Mesenchymal stem cell (in vitro differentiated cells and primary cell): ENCODE results near the gene CADPS.

Experiments used
- DNase-seq: peaks from one replicate; pipeline ENCODE4 v3.0.0-alpha.2; 2013
- H2AFZ ChIP-seq: one replicate; pipeline ENCODE4 v1.6.1; 2013; ENCODE audit warnings: low read depth, mild to moderate bottlenecking, control low read depth, inconsistent platforms, low read length, moderate library complexity
- H2AK5ac ChIP-seq: 2 replicates; pipeline ENCODE4 v1.6.1; 2013; ENCODE audit warnings: low read length, moderate library complexity, mild to moderate bottlenecking, inconsistent platforms; ENCODE audit not compliant: severe bottlenecking
- H2BK120ac ChIP-seq: one replicate; pipeline ENCODE4 v1.6.1; 2013; ENCODE audit warnings: low read depth, mild to moderate bottlenecking, inconsistent platforms, low read length, moderate library complexity
- H2BK12ac ChIP-seq, 2 experiments: one replicate each; pipeline ENCODE4 v1.6.1; 2013; ENCODE audit warnings: inconsistent platforms in 2 of 2, low read length in 2 of 2, mild to moderate bottlenecking in 2 of 2, moderate library complexity in 2 of 2, control low read depth in 1 of 2
- H2BK15ac ChIP-seq: one replicate; pipeline ENCODE4 v1.6.1; 2013; ENCODE audit warnings: mild to moderate bottlenecking, low read depth, inconsistent platforms; ENCODE audit not compliant: poor library complexity, severe bottlenecking
- H2BK5ac ChIP-seq: 2 replicates; pipeline ENCODE4 v1.6.1; 2013; ENCODE audit warnings: low read depth, mild to moderate bottlenecking, low read length, control low read depth, inconsistent platforms; ENCODE audit not compliant: poor library complexity, severe bottlenecking
- H3K14ac ChIP-seq, 2 experiments: one replicate each; pipeline ENCODE4 v1.6.1; 2013; ENCODE audit warnings: inconsistent platforms in 2 of 2, low read length in 2 of 2, control low read depth in 1 of 2, mild to moderate bottlenecking in 1 of 2, moderate library complexity in 1 of 2
- H3K18ac ChIP-seq, 2 experiments: one replicate each; pipeline ENCODE4 v1.6.1; 2013; ENCODE audit warnings: inconsistent platforms in 2 of 2, low read length in 2 of 2, control low read depth in 1 of 2, low read depth in 1 of 2, mild to moderate bottlenecking in 1 of 2
- H3K23ac ChIP-seq, 2 experiments: one replicate each; pipeline ENCODE4 v1.6.1; 2013; ENCODE audit warnings: inconsistent platforms in 2 of 2, low read length in 2 of 2, mild to moderate bottlenecking in 2 of 2, moderate library complexity in 2 of 2, control low read depth in 1 of 2
- H3K27ac ChIP-seq: 2 replicates; pipeline ENCODE4 v1.5.1; 2013; ENCODE audit warnings: mild to moderate bottlenecking, moderate library complexity, low read length, control low read depth, inconsistent platforms; ENCODE audit not compliant: poor library complexity, severe bottlenecking
- H3K27me3 ChIP-seq, 2 experiments: 2 replicates each; pipeline versions ENCODE4 v1.6.1 to v1.7.0; 2013; ENCODE audit warnings: low read length in 2 of 2, mild to moderate bottlenecking in 2 of 2, moderate library complexity in 2 of 2, control low read depth in 1 of 2, inconsistent platforms in 1 of 2; ENCODE audit not compliant: control insufficient read depth in 1 of 2, insufficient read depth in 1 of 2
- H3K36me3 ChIP-seq, 2 experiments: 2 replicates each; pipeline versions ENCODE4 v1.6.1 to v1.7.0; 2013; ENCODE audit warnings: low read length in 2 of 2, control low read depth in 1 of 2, inconsistent platforms in 1 of 2, low read depth in 1 of 2, mild to moderate bottlenecking in 1 of 2; ENCODE audit not compliant: insufficient read depth in 2 of 2, control insufficient read depth in 1 of 2
- H3K4ac ChIP-seq, 2 experiments: one replicate each; pipeline ENCODE4 v1.6.1; 2013; ENCODE audit warnings: inconsistent platforms in 2 of 2, low read length in 2 of 2, mild to moderate bottlenecking in 2 of 2, moderate library complexity in 2 of 2, control low read depth in 1 of 2, low read depth in 1 of 2
- H3K4me1 ChIP-seq: 2 replicates; pipeline ENCODE4 v1.6.1; 2013; ENCODE audit warnings: low read depth, low read length, control low read depth; ENCODE audit not compliant: control insufficient read depth, insufficient read depth
- H3K4me2 ChIP-seq: 2 replicates; pipeline ENCODE4 v1.6.1; 2013; ENCODE audit warnings: low read length, mild to moderate bottlenecking, inconsistent platforms; ENCODE audit not compliant: poor library complexity, severe bottlenecking
- H3K4me3 ChIP-seq, 2 experiments: 2 replicates each; pipeline versions ENCODE4 v1.5.1 to v1.7.0; 2013; ENCODE audit warnings: low read length in 2 of 2, mild to moderate bottlenecking in 2 of 2, control low read depth in 1 of 2, low read depth in 1 of 2; ENCODE audit not compliant: insufficient read depth in 1 of 2
- H3K79me1 ChIP-seq: replicated peaks from 2 replicates; pipeline ENCODE4 v1.6.1; 2013; ENCODE audit warnings: mild to moderate bottlenecking, control low read depth, low read length, inconsistent platforms; ENCODE audit not compliant: poor library complexity, severe bottlenecking
- H3K9ac ChIP-seq: 2 replicates; pipeline ENCODE4 v1.7.0; 2013; ENCODE audit warnings: mild to moderate bottlenecking, low read length, moderate library complexity
- H3K9me3 ChIP-seq: 2 replicates; pipeline ENCODE4 v1.7.0; 2013; ENCODE audit warnings: mild to moderate bottlenecking, low read length; ENCODE audit not compliant: control insufficient read depth
- H4K8ac ChIP-seq: one replicate; pipeline ENCODE4 v1.6.1; 2013; ENCODE audit warnings: inconsistent platforms, mild to moderate bottlenecking, low read length, moderate library complexity
- H4K91ac ChIP-seq: one replicate; pipeline ENCODE4 v1.6.1; 2013; ENCODE audit warnings: mild to moderate bottlenecking, low read length, inconsistent platforms
- WGBS: methylation state at CpG from one replicate; pipeline ENCODE4 v1.1.7; 2013; ENCODE audit warnings: mixed read lengths; 5-methylcytosine and 5-hydroxymethylcytosine counted together

CADPS gene

GRCh38 chr3:62562596-62562995 lies 312.6 kb downstream of the CADPS start:
- peak overlapping the region; percentile 49 for H3K9ac ChIP-seq
- H4K8ac ChIP-seq, result no peak overlapping the region
- H2AFZ ChIP-seq, result no peak overlapping the region
- no peak overlapping the region for H3K14ac ChIP-seq
- H2BK120ac ChIP-seq, result no peak overlapping the region
- H2BK5ac ChIP-seq, result no peak overlapping the region
- H3K27ac ChIP-seq, result no peak overlapping the region
- no peak overlapping the region for H3K18ac ChIP-seq
- no peaks in the 10 kb centered on the region for H3K36me3 ChIP-seq
- peaks cover 0 to 6% of the 10 kb centered on the region in 2 experiments for H3K27me3 ChIP-seq
- no peak overlapping the region for H3K23ac ChIP-seq
- no peak overlapping the region for H3K4ac ChIP-seq
- H2AK5ac ChIP-seq, result peak overlapping the region; percentile 44
- peaks cover 5% of the 10 kb centered on the region for H3K4me1 ChIP-seq
- peak overlapping the region in 1 of 2 experiments; percentile 40 for H3K4me3 ChIP-seq
- H3K79me1 ChIP-seq, result no peaks in the 10 kb centered on the region
- H4K91ac ChIP-seq, result no peak overlapping the region
- no peak overlapping the region for H2BK12ac ChIP-seq
- H3K9me3 ChIP-seq, result no peaks in the 10 kb centered on the region
- no peak for DNase-seq
- H3K4me2 ChIP-seq, result no peak overlapping the region
- H2BK15ac ChIP-seq, result no peak overlapping the region

- Histone ChIP-seq H2BK5ac (no peak overlapping the region), H3K9me3 (no peaks in the 10 kb centered on the region), H2BK120ac (no peak overlapping the region), H3K4me3 (peak overlapping the region in 1 of 2 experiments; percentile 28), H3K18ac (no peak overlapping the region), H3K27ac (no peak overlapping the region), H3K4me1 (peaks cover 3% of the 10 kb centered on the region), H2AFZ (no peak overlapping the region), H4K8ac (no peak overlapping the region), H2BK15ac (no peak overlapping the region), H4K91ac (no peak overlapping the region), H3K9ac (peak overlapping the region; percentile 49), H3K4me2 (no peak overlapping the region), H2BK12ac (no peak overlapping the region), H3K79me1 (no peaks in the 10 kb centered on the region), H3K14ac (no peak overlapping the region), H2AK5ac (no peak overlapping the region), H3K23ac (no peak overlapping the region), H3K36me3 (no peaks in the 10 kb centered on the region), H3K4ac (no peak overlapping the region), H3K27me3 (peaks cover 2 to 6% of the 10 kb centered on the region in 2 experiments)
- 24% methylated on average over 2 of the region's 2 CpGs for WGBS
- DNase-seq, result peak; percentile 16
Observed at GRCh38 chr3:62562017-62562416, 313.2 kb downstream of the CADPS start.

- no peak overlapping the region for H3K14ac ChIP-seq
- no peak overlapping the region for H3K27ac ChIP-seq
- H3K9ac ChIP-seq, result no peak overlapping the region
- H3K23ac ChIP-seq, result no peak overlapping the region
- H2AK5ac ChIP-seq, result no peak overlapping the region
- peak; percentile 22 for DNase-seq
- no peak overlapping the region for H2BK15ac ChIP-seq
- no peaks in the 10 kb centered on the region for H3K9me3 ChIP-seq
- H3K4me1 ChIP-seq, result peaks cover 3% of the 10 kb centered on the region
- peaks cover 5 to 6% of the 10 kb centered on the region in 2 experiments for H3K27me3 ChIP-seq
- no peaks in the 10 kb centered on the region for H3K79me1 ChIP-seq
- H3K4me3 ChIP-seq, result no peak overlapping the region
- H2AFZ ChIP-seq, result no peak overlapping the region
- H3K4ac ChIP-seq, result no peak overlapping the region
- H2BK12ac ChIP-seq, result no peak overlapping the region
- 0% methylated on average over 1 of the region's 2 CpGs for WGBS
- no peak overlapping the region for H2BK5ac ChIP-seq
- H4K91ac ChIP-seq, result no peak overlapping the region
- H3K36me3 ChIP-seq, result no peaks in the 10 kb centered on the region
- H2BK120ac ChIP-seq, result no peak overlapping the region
- H3K4me2 ChIP-seq, result no peak overlapping the region
- H3K18ac ChIP-seq, result no peak overlapping the region
- H4K8ac ChIP-seq, result no peak overlapping the region
Observed at GRCh38 chr3:62559831-62560445, 315.3 kb downstream of the CADPS start.

GRCh38 chr3:62558549-62559112 lies 316.6 kb downstream of the CADPS start:
- Histone ChIP-seq H4K8ac (no peak overlapping the region), H3K9me3 (no peaks in the 10 kb centered on the region), H2AK5ac (no peak overlapping the region), H4K91ac (no peak overlapping the region), H3K27me3 (peaks cover 5 to 6% of the 10 kb centered on the region in 2 experiments), H2BK12ac (no peak overlapping the region), H3K4me1 (peaks cover 3% of the 10 kb centered on the region), H3K9ac (no peak overlapping the region), H3K18ac (no peak overlapping the region), H3K4me3 (no peak overlapping the region), H3K4me2 (no peak overlapping the region), H2AFZ (no peak overlapping the region), H3K27ac (no peak overlapping the region), H2BK15ac (no peak overlapping the region), H2BK5ac (no peak overlapping the region), H3K14ac (no peak overlapping the region), H3K36me3 (no peaks in the 10 kb centered on the region), H3K79me1 (no peaks in the 10 kb centered on the region), H3K23ac (no peak overlapping the region), H2BK120ac (no peak overlapping the region), H3K4ac (no peak overlapping the region)
- WGBS, result 19% methylated on average over 5 of the region's 8 CpGs
- peak; percentile 20 for DNase-seq
